HG03520 (cell line): Measurements from ENCODE around the gene SLC35G3.
"Not testable (repeated sequence)": the region's sequence is repeated elsewhere in the genome, so short reads cannot be mapped to it uniquely, and the experiment has no call there.

Experiments used
- ATAC-seq: cut with Tn5 transposase; IDR thresholded peaks from one replicate; pipeline ENCODE4 v1.9.1; 2021; ENCODE audit warnings: mild to moderate bottlenecking, moderate library complexity; ENCODE audit not compliant: unreplicated experiment

SLC35G3 gene

GRCh38 chr17:35167046-35167445 lies 27.1 kb downstream of the SLC35G3 start:
- ATAC-seq: no peak

GRCh38 chr17:35166526-35166925 lies 27.7 kb downstream of the SLC35G3 start:
- ATAC-seq: no peak

GRCh38 chr17:35164716-35165115 lies 29.5 kb downstream of the SLC35G3 start:
- no peak for ATAC-seq

- no peak for ATAC-seq
Observed at GRCh38 chr17:35163886-35164285, 30.3 kb downstream of the SLC35G3 start.

- no peak for ATAC-seq
Observed at GRCh38 chr17:35162755-35163154, 31.4 kb downstream of the SLC35G3 start.

GRCh38 chr17:35161281-35161761 lies 32.9 kb downstream of the SLC35G3 start:
- ATAC-seq: no peak

- no peak for ATAC-seq
Observed at GRCh38 chr17:35160354-35161201, 33.6 kb downstream of the SLC35G3 start.

- no peak for ATAC-seq
Observed at GRCh38 chr17:35159940-35160339, 34.3 kb downstream of the SLC35G3 start.

- ATAC-seq: no peak
Observed at GRCh38 chr17:35155246-35155645, 38.9 kb downstream of the SLC35G3 start.

- ATAC-seq: no peak
Observed at GRCh38 chr17:35154196-35155165, 39.7 kb downstream of the SLC35G3 start.

- no peak for ATAC-seq
Observed at GRCh38 chr17:35152421-35153140, 41.6 kb downstream of the SLC35G3 start.

- not testable (repeated sequence) for ATAC-seq
Observed at GRCh38 chr17:35151080-35151479, 43.1 kb downstream of the SLC35G3 start.

- ATAC-seq: no peak
Observed at GRCh38 chr17:35149941-35150340, 44.3 kb downstream of the SLC35G3 start.

- ATAC-seq: no peak
Observed at GRCh38 chr17:35148144-35148543, 46.0 kb downstream of the SLC35G3 start.

GRCh38 chr17:35147375-35147905 lies 46.8 kb downstream of the SLC35G3 start, which contains the start of gene UNC45B:
Gene UNC45B, plus strand, starts transcription at chr17:35147817. Its CDS starts 447 bp downstream, at chr17:35148264.
- ATAC-seq: no peak

GRCh38 chr17:35146214-35146833 lies 47.9 kb downstream of the SLC35G3 start:
- ATAC-seq: no peak

- no peak for ATAC-seq
Observed at GRCh38 chr17:35144840-35145239, 49.4 kb downstream of the SLC35G3 start.
